HG03095 (cell line): ENCODE measurements around the gene OSBPL7.

Source experiments
- ATAC-seq: cut with Tn5 transposase; IDR thresholded peaks from one replicate; pipeline ENCODE4 v1.9.1; 2021; ENCODE audit warnings: moderate library complexity; ENCODE audit not compliant: unreplicated experiment

OSBPL7 gene

GRCh38 chr17:47821424-47822391, at the start of gene OSBPL7:
Gene OSBPL7 (minus strand): TSS chr17:47821794. CDS start chr17:47820278, 1,516 bp downstream.
- peak; percentile 80 for ATAC-seq

DNA sequence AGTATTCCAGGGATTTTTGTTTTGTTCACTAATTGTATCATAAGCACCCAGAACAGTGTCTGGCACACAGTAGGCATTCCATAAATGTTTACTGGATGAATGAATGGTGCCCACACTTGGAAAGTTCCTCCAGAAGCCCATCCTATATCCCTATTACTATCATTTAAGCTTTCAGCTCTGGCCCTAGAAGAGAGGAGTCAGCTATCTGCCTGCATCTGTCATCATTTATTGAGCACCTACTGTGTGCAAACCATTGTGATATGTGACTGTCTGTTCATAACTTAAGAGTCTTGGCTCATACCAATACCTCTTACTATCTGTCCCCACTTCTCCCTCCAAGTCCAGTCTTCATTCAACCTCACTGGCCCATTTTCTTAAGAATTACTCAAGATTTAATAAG, 49.5 kb upstream of the OSBPL7 start:
- no peak for ATAC-seq

DNA sequence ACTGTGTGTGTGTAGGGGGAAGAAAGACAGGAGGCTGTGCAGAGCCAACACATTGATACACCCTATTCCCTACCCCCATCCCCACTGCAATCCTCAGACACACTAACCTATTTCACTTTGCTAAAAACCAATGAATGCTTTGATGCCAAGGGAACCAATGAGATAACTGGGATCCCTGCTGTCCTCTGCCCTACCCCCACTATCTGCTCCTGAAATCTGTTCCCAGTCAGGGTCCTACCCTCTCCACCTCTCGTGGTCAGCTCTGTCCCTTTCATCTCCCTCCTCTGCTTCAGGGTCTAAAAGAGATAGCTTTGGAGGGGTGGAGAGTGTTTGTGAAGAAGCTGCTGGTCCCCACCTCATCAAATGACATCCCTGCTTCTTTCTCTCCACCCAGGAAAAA, 48.5 kb upstream of the OSBPL7 start:
- ATAC-seq, result no peak

- ATAC-seq, result no peak
These were observed 47.5 kb upstream of the OSBPL7 start for GRCh38 chr17:47869114-47869513.

DNA sequence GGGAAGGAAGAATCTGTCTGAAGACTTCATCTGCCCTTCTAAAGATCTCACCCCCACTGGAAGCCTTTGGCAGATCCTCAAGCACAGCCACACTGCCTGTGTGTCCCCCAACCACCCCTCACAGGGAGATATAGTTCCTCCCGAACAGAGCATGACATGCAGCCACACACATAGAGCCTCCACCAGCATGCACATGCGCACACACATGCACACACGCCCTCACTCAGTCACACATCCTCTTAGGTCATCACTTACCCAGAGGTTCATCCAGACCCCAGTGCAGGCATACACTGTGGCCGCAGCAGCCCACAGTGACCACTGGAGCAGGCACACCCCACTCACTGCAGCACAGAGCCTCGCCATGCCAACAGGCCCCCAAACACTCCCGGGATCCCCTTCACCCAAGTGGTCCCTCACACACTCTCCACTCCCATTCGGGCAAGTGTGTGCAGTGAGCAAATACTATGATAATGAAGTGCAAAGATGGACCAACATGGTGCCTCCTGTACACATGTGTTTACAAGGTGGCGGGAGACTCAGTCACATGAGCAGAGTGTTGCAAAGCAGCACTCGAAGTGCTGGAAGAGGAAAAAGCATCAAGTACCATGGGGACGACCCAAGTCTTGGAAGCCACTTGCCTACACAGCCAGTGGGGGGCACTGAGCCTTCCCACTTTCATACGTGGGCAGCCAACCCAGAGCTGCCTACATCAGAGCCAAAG, 46.4 kb upstream of the OSBPL7 start:
- no peak for ATAC-seq

DNA sequence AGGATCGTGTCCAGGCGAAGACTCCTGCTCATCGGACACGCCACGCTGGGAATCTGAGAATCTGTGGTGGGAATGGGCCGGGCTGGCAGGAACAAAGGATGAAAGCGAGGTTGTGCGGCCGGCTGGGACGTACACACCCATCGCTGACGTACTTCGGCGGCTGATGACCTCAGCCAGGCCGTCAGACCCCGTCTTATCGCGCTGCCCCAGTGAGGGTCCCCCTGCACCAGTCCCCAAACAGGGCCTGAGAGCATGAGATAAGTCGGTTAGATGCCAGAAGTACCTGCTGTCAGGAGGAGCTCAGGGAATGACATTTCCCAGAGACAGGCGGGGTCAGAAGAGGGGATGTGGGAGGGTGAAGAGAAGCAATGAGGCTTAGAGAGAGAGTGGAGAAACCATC, 45.3 kb upstream of the OSBPL7 start:
- ATAC-seq, result no peak

GRCh38 chr17:47864791-47865216, 43.2 kb upstream of the OSBPL7 start:
- no peak for ATAC-seq

DNA sequence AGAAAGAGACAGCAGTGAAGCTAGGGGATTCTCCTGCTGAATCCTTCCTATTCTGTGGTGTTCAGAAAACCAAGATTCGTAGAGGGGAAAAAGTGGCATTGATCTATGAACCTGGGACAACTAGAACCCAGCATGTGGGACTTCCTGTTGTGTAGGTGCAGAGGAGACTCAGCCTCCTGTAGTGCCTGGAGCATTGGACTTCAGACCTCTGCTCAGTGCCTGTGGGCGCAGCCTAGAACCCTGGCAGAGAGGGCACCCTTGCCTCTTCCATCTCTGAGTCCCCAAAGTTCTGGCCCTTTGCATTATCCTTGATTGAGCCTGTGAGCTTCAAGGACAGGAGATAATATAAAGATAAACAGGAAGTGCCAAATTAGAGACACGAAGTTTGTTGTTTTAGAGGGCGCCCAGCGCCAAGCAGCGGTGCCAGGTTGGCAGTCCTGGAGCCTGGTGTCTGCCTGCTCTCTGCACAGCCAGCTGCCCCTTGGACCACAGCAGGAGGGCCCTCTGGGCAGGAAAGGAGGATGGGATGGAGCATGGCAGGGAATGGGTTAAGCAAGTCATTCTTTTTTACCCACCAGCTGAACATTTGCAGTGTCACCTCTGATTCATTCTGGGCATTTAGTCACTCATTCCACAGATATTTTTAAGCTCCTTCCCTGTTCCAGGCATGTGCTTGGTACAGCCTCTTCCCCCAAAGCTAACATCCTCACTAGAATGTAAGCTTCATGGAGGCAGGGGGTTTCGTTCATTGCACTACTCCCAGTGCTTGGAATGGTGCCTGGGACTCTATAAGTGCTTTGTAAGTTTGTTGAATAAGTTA, 41.2 kb upstream of the OSBPL7 start:
- ATAC-seq, result no peak

GRCh38 chr17:47860386-47860785, 38.8 kb upstream of the OSBPL7 start:
- no peak for ATAC-seq

GRCh38 chr17:47857551-47858455, 36.2 kb upstream of the OSBPL7 start:
- ATAC-seq, result no peak

DNA sequence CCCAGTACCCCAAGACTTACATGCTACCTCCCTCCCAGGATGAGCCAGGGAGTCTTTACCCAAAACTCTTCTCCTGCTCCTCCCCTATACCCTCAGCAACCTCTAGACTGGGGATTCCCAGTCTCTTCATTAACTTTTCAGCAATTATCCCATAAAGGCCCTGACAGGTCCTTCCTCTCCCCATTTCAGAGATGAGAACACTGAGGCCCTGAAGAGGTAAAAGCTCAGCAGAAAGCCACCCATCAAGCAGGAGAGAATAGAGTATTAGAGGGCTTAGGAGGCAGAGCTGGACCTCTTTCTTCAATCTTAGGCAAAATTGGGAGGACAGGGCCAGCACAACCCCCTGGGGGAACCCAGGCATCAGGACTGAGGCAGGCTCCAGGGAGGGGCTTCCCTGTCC, 35.2 kb upstream of the OSBPL7 start:
- no peak for ATAC-seq

- ATAC-seq, result no peak
These were observed 34.1 kb upstream of the OSBPL7 start for GRCh38 chr17:47855737-47856136.

GRCh38 chr17:47853616-47854015, 32.0 kb upstream of the OSBPL7 start:
- no peak for ATAC-seq

GRCh38 chr17:47852113-47852949, 30.7 kb upstream of the OSBPL7 start:
- ATAC-seq, result no peak

DNA sequence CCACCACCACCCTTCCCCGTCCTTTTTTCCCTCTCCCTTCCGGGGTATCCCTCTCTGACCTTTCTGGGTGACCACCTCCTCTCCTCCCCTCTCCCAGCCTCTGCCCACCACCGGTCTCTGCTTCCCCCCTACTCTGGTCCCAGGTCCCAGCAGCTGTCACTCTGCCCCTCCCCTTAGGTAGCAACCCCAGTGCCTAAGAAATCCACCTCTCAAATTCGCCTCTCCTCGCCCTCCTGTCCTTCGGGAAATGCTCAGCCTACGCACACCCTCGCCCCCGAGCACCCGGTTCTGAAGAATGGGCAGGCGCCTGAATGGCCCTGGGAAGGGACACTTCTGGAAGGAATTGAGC, 30.1 kb upstream of the OSBPL7 start:
- no peak for ATAC-seq

GRCh38 chr17:47850692-47851573, 29.3 kb upstream of the OSBPL7 start, which contains the start of gene SP6:
Gene SP6 (minus strand): TSS chr17:47851163. CDS start chr17:47848429, 2,734 bp downstream.
- ATAC-seq, result no peak

- no peak for ATAC-seq
These were observed 28.7 kb upstream of the OSBPL7 start for GRCh38 chr17:47850373-47850691.

- no peak for ATAC-seq
These were observed 26.6 kb upstream of the OSBPL7 start for GRCh38 chr17:47848198-47848513.
